ENCODE data around the gene ZNF524.

DNA sequence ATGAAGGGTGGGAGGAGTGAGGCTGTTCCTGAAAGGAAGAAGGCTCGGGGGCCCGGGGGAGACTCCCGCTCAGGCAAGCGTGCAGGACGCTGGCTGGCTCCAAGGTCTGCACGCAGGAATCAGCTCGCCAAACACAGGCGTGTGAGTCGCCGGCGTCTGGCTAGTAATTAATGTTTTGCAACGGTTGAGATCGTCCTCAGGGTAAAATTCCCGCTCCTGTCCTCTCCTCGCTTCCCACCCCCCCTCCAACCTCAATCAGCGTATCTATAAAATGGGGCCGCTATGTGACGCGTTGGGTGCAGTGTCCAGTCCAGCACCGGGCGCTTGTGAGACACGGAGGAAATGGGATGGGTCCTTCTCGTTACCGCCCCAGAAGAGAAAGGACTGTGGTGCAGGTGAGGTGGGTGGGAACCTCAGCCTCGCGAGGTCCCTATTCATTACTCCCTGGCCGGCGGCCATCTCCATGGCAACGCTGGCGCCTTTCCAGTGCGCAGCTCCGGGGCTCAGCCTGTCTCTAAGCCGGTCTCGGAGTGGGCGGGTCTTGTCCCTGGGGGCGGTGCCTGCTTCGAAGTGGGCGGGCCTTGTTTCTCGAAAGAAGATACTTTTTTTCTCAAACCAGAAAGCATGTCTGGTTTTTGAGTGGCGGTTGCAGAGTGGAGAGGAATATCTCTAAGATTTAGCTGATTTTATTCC, 13.0 kb upstream of the ZNF524 start:
- no peak for TF ChIP-seq GATA2 (IDR thresholded peaks at IDR 0.05; ENCODE audit: low read depth, low read length)
- no peak for TF ChIP-seq GATA3 (IDR thresholded peaks at IDR 0.05; ENCODE audit: low read depth, low read length)

Data from SH-SY5Y (cell line).